Activated naive CD4-positive, alpha-beta T cell treated with anti-CD3 and anti-CD28 coated beads, Interleukin-2, amount 10 ng/mL, durations not matched to agents 7 days and 5 days (primary cell): ENCODE data around the gene ROBO1.

Experiments
- CTCF ChIA-PET: fragments of 350-600 bp; sonication (Branson Sonifier 250); formaldehyde crosslinking; loops from one replicate; lab custom pipeline; 2021; ENCODE audit warnings: antibody characterized with exemption; lab: Charles Lee
- DNase-seq: peaks from one replicate; pipeline ENCODE4 v3.0.0-alpha.2; 2020
- H3K27ac Mint-ChIP-seq: one replicate; pipeline ENCODE4 v1.8.0; 2021; ENCODE audit warnings: mild to moderate bottlenecking, moderate library complexity, mixed read lengths
- H3K27me3 Mint-ChIP-seq: one replicate; pipeline ENCODE4 v1.8.0; 2021; ENCODE audit warnings: mild to moderate bottlenecking, mixed read lengths
- H3K36me3 Mint-ChIP-seq: one replicate; pipeline ENCODE4 v1.8.0; 2021; ENCODE audit warnings: mixed read lengths
- H3K4me1 Mint-ChIP-seq: one replicate; pipeline ENCODE4 v1.8.0; 2021; ENCODE audit warnings: mixed read lengths
- H3K4me3 Mint-ChIP-seq: one replicate; pipeline ENCODE4 v1.8.0; 2021; ENCODE audit warnings: mild to moderate bottlenecking, moderate library complexity, mixed read lengths
- H3K9me3 Mint-ChIP-seq: one replicate; pipeline ENCODE4 v1.8.0; 2021; ENCODE audit warnings: mixed read lengths

Gene ROBO1

DNA sequence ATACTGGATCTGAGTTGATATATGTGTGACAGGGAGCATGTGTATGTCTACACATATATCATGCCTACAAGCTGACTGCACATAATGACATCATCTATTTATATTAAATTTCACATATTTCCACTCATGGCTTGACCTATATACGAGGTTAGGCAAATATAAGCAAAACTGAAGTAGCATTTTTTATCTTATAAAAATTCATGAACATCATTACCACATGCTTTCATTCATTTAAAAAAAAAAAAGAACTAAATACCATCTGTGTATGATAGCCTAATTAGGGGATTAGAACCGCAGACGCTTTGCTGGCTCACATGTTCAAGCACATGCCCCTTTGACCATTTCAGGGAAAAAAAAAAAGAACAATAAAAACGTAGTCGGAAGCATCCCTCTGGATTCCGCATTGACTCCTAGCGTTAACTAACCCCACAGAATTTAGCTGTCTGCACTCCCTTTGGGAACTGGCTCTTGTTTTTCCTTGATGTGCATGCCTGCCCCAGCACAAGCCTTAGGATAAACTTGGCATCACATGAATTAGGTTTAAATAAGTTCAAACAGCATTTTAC is 888.4 kb downstream of the ROBO1 start:
- Mint-ChIP-seq H3K36me3 (no peaks in the 10 kb centered on the region), H3K4me3 (no peak overlapping the region), H3K27ac (no peak overlapping the region), H3K9me3 (peaks cover 5% of the 10 kb centered on the region), H3K4me1 (no peaks in the 10 kb centered on the region), H3K27me3 (no peaks in the 10 kb centered on the region)
- DNase-seq = no peak
- CTCF ChIA-PET = no interaction called here

GRCh38 chr3:78878789-78879188 is 889.0 kb downstream of the ROBO1 start:
- no peak overlapping the region for H3K27ac Mint-ChIP-seq
- no peaks in the 10 kb centered on the region for H3K36me3 Mint-ChIP-seq
- H3K27me3 Mint-ChIP-seq = no peaks in the 10 kb centered on the region
- H3K9me3 Mint-ChIP-seq = peaks cover 5% of the 10 kb centered on the region
- DNase-seq = no peak
- no peaks in the 10 kb centered on the region for H3K4me1 Mint-ChIP-seq
- H3K4me3 Mint-ChIP-seq = no peak overlapping the region
- CTCF ChIA-PET = no interaction called here

GRCh38 chr3:78878011-78878410 is 889.8 kb downstream of the ROBO1 start:
- Mint-ChIP-seq H3K4me1 (no peaks in the 10 kb centered on the region), H3K4me3 (no peak overlapping the region), H3K9me3 (peaks cover 5% of the 10 kb centered on the region), H3K36me3 (no peaks in the 10 kb centered on the region), H3K27ac (no peak overlapping the region), H3K27me3 (no peaks in the 10 kb centered on the region)
- CTCF ChIA-PET = no interaction called here
- DNase-seq = no peak

DNA sequence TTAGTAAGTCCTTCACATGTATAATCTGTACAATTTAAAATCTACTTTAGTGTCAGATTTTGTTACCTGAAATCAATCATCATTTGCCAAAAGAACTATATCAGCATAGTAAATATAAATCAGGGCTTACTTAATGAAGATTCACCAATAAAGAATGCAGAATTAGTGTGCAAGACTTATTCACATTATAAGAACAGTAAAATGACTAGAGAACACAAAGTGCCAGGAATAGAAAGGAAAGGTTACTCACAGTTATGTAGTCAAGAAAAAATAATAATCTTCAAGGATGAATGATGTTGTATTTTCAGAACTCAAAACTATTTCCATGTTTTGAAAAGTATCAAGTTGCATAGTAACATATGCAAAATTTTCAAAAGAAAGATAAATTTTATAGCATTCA is 891.9 kb downstream of the ROBO1 start:
- Mint-ChIP-seq H3K4me3 (no peak overlapping the region), H3K36me3 (no peaks in the 10 kb centered on the region), H3K9me3 (peaks cover 2% of the 10 kb centered on the region), H3K27ac (no peak overlapping the region), H3K4me1 (no peaks in the 10 kb centered on the region), H3K27me3 (no peaks in the 10 kb centered on the region)
- CTCF ChIA-PET = no interaction called here
- no peak for DNase-seq

DNA sequence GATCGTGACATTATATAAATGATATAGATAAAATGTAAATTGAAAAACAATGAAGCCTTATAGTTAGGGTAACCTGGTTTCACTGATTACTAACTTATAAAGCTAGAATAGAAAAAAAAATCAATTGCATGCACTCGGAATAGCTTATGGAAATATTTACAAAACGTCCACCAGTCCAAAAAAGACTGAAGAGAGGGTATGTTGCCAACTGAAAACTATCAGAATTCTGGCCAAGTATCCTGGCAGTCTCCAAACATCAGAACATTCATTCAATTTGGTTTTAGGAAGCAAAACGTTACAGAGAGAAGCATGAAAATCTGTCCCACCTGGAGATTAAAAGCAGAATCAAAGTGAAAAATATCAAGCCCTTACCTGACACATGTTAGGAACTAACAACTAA is 892.4 kb downstream of the ROBO1 start:
- H3K36me3 Mint-ChIP-seq = no peaks in the 10 kb centered on the region
- peaks cover 2% of the 10 kb centered on the region for H3K9me3 Mint-ChIP-seq
- H3K27me3 Mint-ChIP-seq = no peaks in the 10 kb centered on the region
- DNase-seq = no peak
- CTCF ChIA-PET = no interaction called here
- H3K4me1 Mint-ChIP-seq = no peaks in the 10 kb centered on the region
- no peak overlapping the region for H3K27ac Mint-ChIP-seq
- H3K4me3 Mint-ChIP-seq = no peak overlapping the region

- Mint-ChIP-seq H3K4me3 (no peak overlapping the region), H3K9me3 (peaks cover 2% of the 10 kb centered on the region), H3K27ac (no peak overlapping the region), H3K27me3 (no peaks in the 10 kb centered on the region), H3K36me3 (no peaks in the 10 kb centered on the region), H3K4me1 (no peaks in the 10 kb centered on the region)
- no peak for DNase-seq
- CTCF ChIA-PET = no interaction called here
Measured at GRCh38 chr3:78873641-78874040, 894.2 kb downstream of the ROBO1 start.

DNA sequence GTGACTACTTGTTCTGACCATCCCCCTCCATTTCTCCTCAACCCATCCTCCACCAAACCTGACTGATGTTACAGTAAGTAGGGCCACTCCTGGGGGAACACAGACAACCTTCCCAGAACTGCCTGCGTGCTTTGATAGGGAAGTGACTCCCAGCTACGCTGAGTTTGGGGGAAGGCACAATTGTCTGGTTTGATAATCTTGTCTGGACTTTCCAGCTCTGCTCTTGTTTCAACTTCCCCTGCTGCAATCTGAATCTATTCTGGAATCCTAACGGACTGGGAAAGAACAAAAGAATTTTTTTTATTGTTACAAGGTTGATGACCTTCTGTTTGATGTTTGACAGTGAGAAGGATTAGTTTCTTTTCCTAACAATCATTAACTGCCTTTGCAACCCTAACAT is 895.6 kb downstream of the ROBO1 start:
- DNase-seq = no peak
- H3K4me1 Mint-ChIP-seq = no peaks in the 10 kb centered on the region
- H3K36me3 Mint-ChIP-seq = no peaks in the 10 kb centered on the region
- H3K4me3 Mint-ChIP-seq = no peak overlapping the region
- H3K27ac Mint-ChIP-seq = no peak overlapping the region
- CTCF ChIA-PET = no interaction called here
- no peaks in the 10 kb centered on the region for H3K9me3 Mint-ChIP-seq
- no peaks in the 10 kb centered on the region for H3K27me3 Mint-ChIP-seq

DNA sequence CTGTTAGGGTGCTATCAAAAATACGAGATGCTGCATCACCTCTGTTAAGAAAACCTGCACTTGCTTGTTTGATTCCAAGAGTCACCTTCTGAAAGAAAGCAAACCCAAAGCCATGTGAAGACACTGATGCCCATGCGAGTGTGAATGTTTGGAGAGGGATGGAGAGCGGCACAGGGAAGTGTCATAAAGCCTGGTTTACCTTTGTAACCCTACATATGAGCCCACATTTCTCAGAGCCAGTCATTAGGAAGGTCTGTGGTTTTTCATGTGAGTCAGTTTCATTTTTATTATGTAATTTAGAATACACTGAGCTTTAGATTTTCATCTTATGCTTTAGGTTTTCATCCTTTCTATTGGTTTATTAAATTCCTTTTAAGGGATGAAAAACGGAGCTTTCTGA is 896.8 kb downstream of the ROBO1 start:
- Mint-ChIP-seq H3K4me3 (no peak overlapping the region), H3K9me3 (no peaks in the 10 kb centered on the region), H3K27me3 (no peaks in the 10 kb centered on the region), H3K27ac (no peak overlapping the region), H3K4me1 (no peaks in the 10 kb centered on the region), H3K36me3 (no peaks in the 10 kb centered on the region)
- CTCF ChIA-PET = no interaction called here
- DNase-seq = no peak

DNA sequence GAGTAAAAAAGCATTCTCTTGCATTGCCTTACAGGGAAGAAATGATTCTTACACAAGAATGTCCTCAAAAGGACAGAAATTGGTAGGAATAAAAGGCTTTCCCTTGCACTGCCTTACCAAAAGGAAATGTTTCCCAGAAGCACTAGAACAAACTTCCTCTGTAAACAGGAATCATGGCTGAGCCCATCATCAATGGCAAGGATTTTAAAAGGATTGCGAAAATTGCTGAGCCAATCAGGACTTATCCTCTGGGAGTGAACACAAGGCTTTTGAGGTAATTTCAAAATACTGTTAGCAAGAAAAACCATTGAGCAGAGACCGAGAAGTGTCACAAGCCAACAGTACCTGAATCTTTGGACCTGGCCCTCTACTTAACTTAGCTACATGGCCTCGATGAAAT is 897.3 kb downstream of the ROBO1 start:
- Mint-ChIP-seq H3K9me3 (no peaks in the 10 kb centered on the region), H3K36me3 (no peaks in the 10 kb centered on the region), H3K4me1 (no peaks in the 10 kb centered on the region), H3K27ac (no peak overlapping the region), H3K27me3 (no peaks in the 10 kb centered on the region), H3K4me3 (no peak overlapping the region)
- no peak for DNase-seq
- CTCF ChIA-PET = no interaction called here

DNA sequence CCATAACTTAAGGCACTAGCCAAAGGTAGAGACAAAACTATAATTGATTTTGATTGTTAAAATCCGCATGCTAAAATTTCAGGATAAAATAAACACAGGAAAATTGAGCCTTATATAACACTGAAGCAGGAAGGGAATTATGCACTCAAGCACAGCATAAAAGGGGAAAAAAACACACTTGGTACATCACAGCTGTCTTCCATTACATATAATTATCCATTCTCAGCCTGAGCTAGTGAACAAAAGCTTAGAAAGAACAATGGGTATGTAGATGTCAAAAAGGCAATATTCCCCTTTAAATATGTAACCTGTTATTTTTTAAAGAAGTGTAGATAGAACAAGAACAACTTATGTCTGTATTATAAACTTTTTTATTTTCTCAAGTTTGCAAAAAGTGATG is 899.2 kb downstream of the ROBO1 start:
- H3K9me3 Mint-ChIP-seq = no peaks in the 10 kb centered on the region
- H3K27ac Mint-ChIP-seq = no peak overlapping the region
- H3K4me3 Mint-ChIP-seq = no peak overlapping the region
- no peaks in the 10 kb centered on the region for H3K36me3 Mint-ChIP-seq
- H3K4me1 Mint-ChIP-seq = no peaks in the 10 kb centered on the region
- CTCF ChIA-PET = no interaction called here
- H3K27me3 Mint-ChIP-seq = no peaks in the 10 kb centered on the region
- DNase-seq = no peak

- CTCF ChIA-PET = no interaction called here
- Mint-ChIP-seq H3K4me1 (no peaks in the 10 kb centered on the region), H3K27ac (no peak overlapping the region), H3K36me3 (no peaks in the 10 kb centered on the region), H3K4me3 (no peak overlapping the region), H3K9me3 (no peaks in the 10 kb centered on the region), H3K27me3 (no peaks in the 10 kb centered on the region)
- DNase-seq = no peak
Measured at GRCh38 chr3:78867409-78868372, 900.1 kb downstream of the ROBO1 start.

DNA sequence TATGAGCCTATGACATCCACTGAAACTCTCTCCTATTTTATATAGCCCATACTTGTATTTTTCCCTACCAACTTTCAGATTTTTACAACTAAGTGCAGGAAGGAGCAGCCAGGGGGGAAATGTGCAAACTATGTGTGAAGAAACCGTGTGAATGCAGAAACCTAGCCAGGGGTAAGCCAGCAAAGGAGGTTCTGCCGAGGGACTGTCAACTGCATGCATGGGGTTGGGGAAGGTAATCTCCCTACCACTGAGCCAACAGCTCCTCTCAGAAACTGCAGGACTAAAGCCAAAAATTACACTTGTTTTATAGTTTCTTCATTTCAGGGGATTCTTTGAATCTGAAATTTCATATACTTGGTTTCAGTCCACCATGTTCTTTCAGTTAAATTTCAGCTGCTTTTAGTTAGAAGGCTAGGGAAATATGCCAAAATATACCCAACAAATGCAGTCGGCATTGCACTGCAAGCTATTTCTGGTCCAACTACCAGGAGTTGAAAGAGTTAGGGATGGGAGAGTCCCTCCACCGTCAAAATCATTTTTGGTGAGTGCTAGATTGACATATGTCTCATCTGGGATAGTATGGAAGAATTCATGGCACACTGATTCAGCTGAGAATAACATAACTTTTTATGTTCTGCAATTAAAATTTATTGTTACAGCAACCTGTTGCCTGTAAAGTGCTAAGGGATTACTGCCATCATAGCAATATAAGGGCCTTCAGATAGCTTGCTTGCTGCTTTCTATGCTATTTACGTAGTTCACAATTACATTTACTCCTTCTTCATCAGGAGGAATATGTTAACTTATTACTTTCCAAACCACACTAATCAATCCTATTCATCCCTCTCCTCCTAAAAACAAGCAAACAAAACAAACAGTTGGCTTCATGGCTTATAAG is 904.2 kb downstream of the ROBO1 start:
- Mint-ChIP-seq H3K4me3 (no peak overlapping the region), H3K4me1 (no peaks in the 10 kb centered on the region), H3K36me3 (no peaks in the 10 kb centered on the region), H3K9me3 (peaks cover 6% of the 10 kb centered on the region), H3K27me3 (no peaks in the 10 kb centered on the region), H3K27ac (no peak overlapping the region)
- DNase-seq = no peak
- CTCF ChIA-PET = no interaction called here

GRCh38 chr3:78861156-78861555 is 906.6 kb downstream of the ROBO1 start:
- CTCF ChIA-PET = no interaction called here
- peaks cover 6% of the 10 kb centered on the region for H3K9me3 Mint-ChIP-seq
- no peak overlapping the region for H3K4me3 Mint-ChIP-seq
- no peaks in the 10 kb centered on the region for H3K27me3 Mint-ChIP-seq
- H3K36me3 Mint-ChIP-seq = no peaks in the 10 kb centered on the region
- no peaks in the 10 kb centered on the region for H3K4me1 Mint-ChIP-seq
- no peak for DNase-seq
- no peak overlapping the region for H3K27ac Mint-ChIP-seq

- CTCF ChIA-PET = no interaction called here
- H3K36me3 Mint-ChIP-seq = no peaks in the 10 kb centered on the region
- H3K27me3 Mint-ChIP-seq = no peaks in the 10 kb centered on the region
- H3K9me3 Mint-ChIP-seq = peaks cover 6% of the 10 kb centered on the region
- no peak for DNase-seq
- H3K4me1 Mint-ChIP-seq = no peaks in the 10 kb centered on the region
- H3K27ac Mint-ChIP-seq = no peak overlapping the region
- no peak overlapping the region for H3K4me3 Mint-ChIP-seq
Measured at GRCh38 chr3:78860567-78860966, 907.2 kb downstream of the ROBO1 start.
